ENCODE results near the gene LRRC73.
"Not testable (repeated sequence)": the region's sequence is repeated elsewhere in the genome, so short reads cannot be mapped to it uniquely, and the experiment has no call there.

Gene LRRC73

GRCh38 chr6:43459535-43459934 lies 50.6 kb downstream of the LRRC73 start:
- no peak for DNase-seq

GRCh38 chr6:43458154-43458553 lies 52.0 kb downstream of the LRRC73 start:
- DNase-seq = not testable (repeated sequence)

- DNase-seq = no peak
These were observed 52.5 kb downstream of the LRRC73 start for GRCh38 chr6:43457643-43458042.
